Activated T-cell treated with anti-CD3 and anti-CD28 coated beads for 24 hours (primary cell): ENCODE measurements around the gene SNX30.

Source experiments
- DNase-seq: peaks from one replicate; pipeline ENCODE4 v3.0.0-alpha.2; 2020; ENCODE audit warnings: low read depth

Gene SNX30

GRCh38 chr9:112858625-112859147, 108.1 kb downstream of the SNX30 start:
- no peak for DNase-seq

- DNase-seq = no peak
Observed at GRCh38 chr9:112860451-112860850, 109.9 kb downstream of the SNX30 start.

- DNase-seq = no peak
Observed at GRCh38 chr9:112861155-112861554, 110.6 kb downstream of the SNX30 start.

- DNase-seq = no peak
Observed at GRCh38 chr9:112861638-112862555, 111.3 kb downstream of the SNX30 start.

- DNase-seq = no peak
Observed at GRCh38 chr9:112863214-112863613, 112.7 kb downstream of the SNX30 start.

GRCh38 chr9:112863746-112864145, 113.2 kb downstream of the SNX30 start:
- DNase-seq = no peak

GRCh38 chr9:112864403-112864802, 113.8 kb downstream of the SNX30 start:
- no peak for DNase-seq

GRCh38 chr9:112864982-112865381, 114.4 kb downstream of the SNX30 start:
- DNase-seq = no peak

GRCh38 chr9:112866662-112867274, 116.2 kb downstream of the SNX30 start:
- DNase-seq = no peak

- no peak for DNase-seq
Observed at GRCh38 chr9:112867275-112867991, 116.9 kb downstream of the SNX30 start.

- no peak for DNase-seq
Observed at GRCh38 chr9:112868461-112868860, 117.9 kb downstream of the SNX30 start.

GRCh38 chr9:112869041-112869529, 118.5 kb downstream of the SNX30 start:
- no peak for DNase-seq

- DNase-seq = no peak
Observed at GRCh38 chr9:112869917-112870316, 119.4 kb downstream of the SNX30 start.

- no peak for DNase-seq
Observed at GRCh38 chr9:112870556-112870955, 120.0 kb downstream of the SNX30 start.

- no peak for DNase-seq
Observed at GRCh38 chr9:112872019-112872418, 121.5 kb downstream of the SNX30 start.

GRCh38 chr9:112873773-112874405, 123.3 kb downstream of the SNX30 start:
- DNase-seq = no peak

- DNase-seq = no peak
Observed at GRCh38 chr9:112878752-112879151, 128.2 kb downstream of the SNX30 start.

- no peak for DNase-seq
Observed at GRCh38 chr9:112880650-112881049, 130.1 kb downstream of the SNX30 start.

- no peak for DNase-seq
Observed at GRCh38 chr9:112881331-112881730, 130.8 kb downstream of the SNX30 start.

GRCh38 chr9:112884101-112884500, 133.5 kb downstream of the SNX30 start:
- no peak for DNase-seq

- DNase-seq = no peak
Observed at GRCh38 chr9:112884721-112885120, 134.2 kb downstream of the SNX30 start.

GRCh38 chr9:112885324-112885723, 134.8 kb downstream of the SNX30 start:
- no peak for DNase-seq
